ENCODE data around the gene TSC22D2.

TSC22D2 gene

GRCh38 chr3:150484410-150484809 lies 76.3 kb downstream of the TSC22D2 start:
- H3K4me3 ChIP-seq (replicated peaks; ENCODE audit: low read depth, low read length), result no peak overlapping the region
- H3K27me3 ChIP-seq (replicated peaks; ENCODE audit: control insufficient read depth, insufficient read depth, low read length), result no peaks in the 10 kb centered on the region
- no peak for DNase-seq (ENCODE audit: extremely low read depth, insufficient read length)
- no peak for TF ChIP-seq CTCF (IDR thresholded peaks at IDR 0.05; ENCODE audit: insufficient read depth, low read length, poor library complexity, severe bottlenecking)
- H3K36me3 ChIP-seq (ENCODE audit: control insufficient read depth, insufficient read depth, low read length), result no peaks in the 10 kb centered on the region

- H3K36me3 ChIP-seq (ENCODE audit: control insufficient read depth, insufficient read depth, low read length), result no peaks in the 10 kb centered on the region
- no peak for DNase-seq (ENCODE audit: extremely low read depth, insufficient read length)
- H3K4me3 ChIP-seq (replicated peaks; ENCODE audit: low read depth, low read length), result no peak overlapping the region
- TF ChIP-seq CTCF (IDR thresholded peaks at IDR 0.05; ENCODE audit: insufficient read depth, low read length, poor library complexity, severe bottlenecking), result no peak
- no peaks in the 10 kb centered on the region for H3K27me3 ChIP-seq (replicated peaks; ENCODE audit: control insufficient read depth, insufficient read depth, low read length)
Observed at GRCh38 chr3:150488867-150489266, 80.8 kb downstream of the TSC22D2 start.

GRCh38 chr3:150490277-150490986 lies 82.3 kb downstream of the TSC22D2 start:
- no peak for TF ChIP-seq CTCF (IDR thresholded peaks at IDR 0.05; ENCODE audit: insufficient read depth, low read length, poor library complexity, severe bottlenecking)
- no peaks in the 10 kb centered on the region for H3K36me3 ChIP-seq (ENCODE audit: control insufficient read depth, insufficient read depth, low read length)
- H3K4me3 ChIP-seq (replicated peaks; ENCODE audit: low read depth, low read length), result no peak overlapping the region
- no peak for DNase-seq (ENCODE audit: extremely low read depth, insufficient read length)
- H3K27me3 ChIP-seq (replicated peaks; ENCODE audit: control insufficient read depth, insufficient read depth, low read length), result no peaks in the 10 kb centered on the region

DNA sequence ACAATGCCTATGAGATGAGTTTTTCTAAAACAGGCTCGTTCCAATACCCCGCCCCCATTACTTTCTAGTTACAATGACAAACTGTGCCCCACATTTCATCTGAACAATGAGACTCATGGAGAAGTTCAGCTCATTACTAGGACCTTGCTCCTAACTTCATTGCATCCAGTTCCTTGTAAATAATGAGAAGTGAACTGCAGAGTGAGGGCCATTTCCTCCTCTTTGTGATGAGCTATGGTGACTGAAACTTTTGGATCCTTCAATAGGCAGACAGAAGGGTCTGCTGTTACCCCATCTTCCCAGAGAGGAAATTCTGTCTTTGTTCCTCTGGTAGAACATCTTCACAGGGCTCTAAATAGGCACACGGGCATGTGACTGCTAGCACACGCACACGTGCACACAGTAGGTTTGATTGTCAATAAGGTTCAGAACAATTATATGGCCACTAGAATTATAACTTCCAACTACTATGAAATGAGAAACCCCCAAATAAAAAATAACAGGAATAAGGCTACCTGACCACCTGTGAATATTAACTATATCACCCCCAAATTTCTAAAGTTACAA lies 86.4 kb downstream of the TSC22D2 start:
- no peaks in the 10 kb centered on the region for H3K36me3 ChIP-seq (ENCODE audit: control insufficient read depth, insufficient read depth, low read length)
- H3K4me3 ChIP-seq (replicated peaks; ENCODE audit: low read depth, low read length), result no peak overlapping the region
- H3K27me3 ChIP-seq (replicated peaks; ENCODE audit: control insufficient read depth, insufficient read depth, low read length), result no peaks in the 10 kb centered on the region
- DNase-seq (ENCODE audit: extremely low read depth, insufficient read length), result no peak
- no peak for TF ChIP-seq CTCF (IDR thresholded peaks at IDR 0.05; ENCODE audit: insufficient read depth, low read length, poor library complexity, severe bottlenecking)

GRCh38 chr3:150495149-150495548 lies 87.1 kb downstream of the TSC22D2 start:
- Histone ChIP-seq H3K4me3 (replicated peaks; ENCODE audit: low read depth, low read length) (no peak overlapping the region), H3K27me3 (replicated peaks; ENCODE audit: control insufficient read depth, insufficient read depth, low read length) (no peaks in the 10 kb centered on the region), H3K36me3 (ENCODE audit: control insufficient read depth, insufficient read depth, low read length) (no peaks in the 10 kb centered on the region)
- no peak for DNase-seq (ENCODE audit: extremely low read depth, insufficient read length)
- no peak for TF ChIP-seq CTCF (IDR thresholded peaks at IDR 0.05; ENCODE audit: insufficient read depth, low read length, poor library complexity, severe bottlenecking)
